ENCODE data around the gene PLEKHG5.

DNA sequence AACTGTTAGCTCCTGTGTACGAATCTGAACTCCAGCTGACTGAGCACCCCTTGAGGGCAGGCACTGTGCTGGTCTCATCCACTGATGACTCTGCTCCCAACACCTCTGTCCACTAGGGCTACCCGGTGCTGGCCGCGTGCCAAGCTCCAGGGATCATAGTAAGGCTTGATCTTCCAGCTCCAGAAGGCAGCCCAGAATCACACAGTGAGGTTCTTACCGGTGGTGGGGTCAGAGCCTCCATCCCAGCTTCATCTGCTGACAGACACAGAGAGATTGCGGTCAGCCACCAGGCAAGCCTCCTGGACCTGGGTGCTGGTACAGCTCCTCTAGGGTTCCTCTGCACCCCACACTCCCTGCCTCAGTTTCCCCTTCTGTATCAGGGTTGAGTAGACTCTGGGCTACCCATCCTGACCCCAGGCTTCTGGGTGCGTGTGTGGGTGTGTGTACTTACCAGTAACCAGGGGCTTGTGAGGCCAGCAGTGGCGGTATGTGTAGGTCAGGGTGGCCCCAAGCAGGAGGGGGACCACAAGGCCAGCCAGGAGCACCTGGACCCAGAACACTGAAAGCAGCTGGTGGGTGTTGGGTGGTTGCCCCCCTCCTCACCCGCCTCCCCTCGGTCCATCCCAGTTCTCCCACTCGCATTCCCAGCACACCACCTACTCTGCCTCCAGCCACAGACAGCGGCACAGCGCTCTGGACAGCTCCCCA, 28.9 kb downstream of the PLEKHG5 start:
- TF ChIP-seq, protein P1, sequence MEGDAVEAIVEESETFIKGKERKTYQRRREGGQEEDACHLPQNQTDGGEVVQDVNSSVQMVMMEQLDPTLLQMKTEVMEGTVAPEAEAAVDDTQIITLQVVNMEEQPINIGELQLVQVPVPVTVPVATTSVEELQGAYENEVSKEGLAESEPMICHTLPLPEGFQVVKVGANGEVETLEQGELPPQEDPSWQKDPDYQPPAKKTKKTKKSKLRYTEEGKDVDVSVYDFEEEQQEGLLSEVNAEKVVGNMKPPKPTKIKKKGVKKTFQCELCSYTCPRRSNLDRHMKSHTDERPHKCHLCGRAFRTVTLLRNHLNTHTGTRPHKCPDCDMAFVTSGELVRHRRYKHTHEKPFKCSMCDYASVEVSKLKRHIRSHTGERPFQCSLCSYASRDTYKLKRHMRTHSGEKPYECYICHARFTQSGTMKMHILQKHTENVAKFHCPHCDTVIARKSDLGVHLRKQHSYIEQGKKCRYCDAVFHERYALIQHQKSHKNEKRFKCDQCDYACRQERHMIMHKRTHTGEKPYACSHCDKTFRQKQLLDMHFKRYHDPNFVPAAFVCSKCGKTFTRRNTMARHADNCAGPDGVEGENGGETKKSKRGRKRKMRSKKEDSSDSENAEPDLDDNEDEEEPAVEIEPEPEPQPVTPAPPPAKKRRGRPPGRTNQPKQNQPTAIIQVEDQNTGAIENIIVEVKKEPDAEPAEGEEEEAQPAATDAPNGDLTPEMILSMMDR (IDR thresholded peaks at IDR 0.05) = no peak
- no peak for TF ChIP-seq POLR2A (IDR thresholded peaks at IDR 0.05)
- no peak for TF ChIP-seq POLR2AphosphoS5 (IDR thresholded peaks at IDR 0.05)
- TF ChIP-seq EP300 (IDR thresholded peaks at IDR 0.05; ENCODE audit: low read depth) = no peak

All from transverse colon (tissue), 4 donors.